HepG2 (cell line): ENCODE results near the gene GNAL. TPM values are rescaled to one million over a fixed set of nuclear protein-coding genes. Genes with fewer than 3 reads are reported as not detected.

Experiments used
- ATAC-seq: fragments of 200-7000 bp; cut with Tn5 transposase; 3 replicates; pipeline ENCODE4 v1.9.1; 2020; ENCODE audit warnings: mild to moderate bottlenecking, moderate library complexity
- BruUV-seq: library from RNA; stranded (reverse); fragments of 400-500 nt; replicated peaks from 2 replicates; lab custom pipeline; 2021; lab: Mats Ljungman, UMichigan
- CTCF ChIA-PET: fragments of 300-600 bp; formaldehyde crosslinking; extraction: SDS; loops from one replicate; lab custom pipeline; 2021; ENCODE audit warnings: low total read pairs, inconsistent platforms, low intra/inter-chr PET ratio; lab: Yijun Ruan, JAX
- POLR2A ChIA-PET: fragments of 350-600 bp; sonication (Branson Sonifier 250); formaldehyde crosslinking; loops from one replicate; lab custom pipeline; 2020; ENCODE audit warnings: antibody characterized with exemption, inconsistent platforms; lab: Yijun Ruan, JAX
- DNase-seq: peaks from one replicate; pipeline ENCODE4 v3.0.0-alpha.2; 2015; ENCODE audit warnings: low spot score
- FAIRE-seq: peaks from 3 replicates; lab custom pipeline; 2011; peaks lifted over from hg19 to GRCh38; lab: Jason Lieb, UNC
- H2AFZ ChIP-seq: one replicate; pipeline ENCODE4 v1.6.1; 2011; ENCODE audit warnings: low read length, inconsistent platforms
- H3K27ac ChIP-seq: fragments of 300-600 bp; 3 replicates; pipeline ENCODE4 v1.8.0; 2011; ENCODE audit warnings: mixed run types, mild to moderate bottlenecking, mixed read lengths, low read length, inconsistent platforms; ENCODE audit not compliant: insufficient read depth; ENCODE audit errors: extremely low read length
- H3K27me3 ChIP-seq, 2 experiments: fragments of 200-600 bp in 1 of 2; 2 replicates in 1 of 2; 3 replicates in 1 of 2; pipeline versions ENCODE4 v1.6.0 to v1.8.0; 2011; ENCODE audit warnings: low read length in 2 of 2, mild to moderate bottlenecking in 2 of 2, moderate library complexity in 2 of 2, inconsistent platforms in 1 of 2; ENCODE audit not compliant: insufficient read depth in 2 of 2, control insufficient read depth in 1 of 2
- H3K36me3 ChIP-seq, 2 experiments: fragments of 200-600 bp in 1 of 2; replicated peaks in 1 of 2; 2 replicates in 1 of 2; 3 replicates in 1 of 2; pipeline versions ENCODE4 v1.5.1 to v1.8.0; 2011; ENCODE audit warnings: low read length in 2 of 2, inconsistent platforms in 1 of 2; ENCODE audit not compliant: insufficient read depth in 2 of 2, control insufficient read depth in 1 of 2
- H3K4me1 ChIP-seq: 2 replicates; pipeline ENCODE4 v1.5.1; 2012; ENCODE audit warnings: low read length, inconsistent platforms; ENCODE audit not compliant: insufficient read depth
- H3K4me2 ChIP-seq: 2 replicates; pipeline ENCODE4 v1.6.0; 2011; ENCODE audit warnings: low read depth, low read length, inconsistent platforms
- H3K4me3 ChIP-seq, 3 experiments: fragments of 200-600 bp in 1 of 3; sonication (generic), shearing (Covaris generic) in 1 of 3; replicated peaks in 1 of 3; 2 replicates each; pipeline ENCODE4 v1.5.1; 2011 to 2016; ENCODE audit warnings: low read length in 3 of 3, inconsistent platforms in 2 of 3, low read depth in 2 of 3, mild to moderate bottlenecking in 2 of 3, control low read depth in 1 of 3, mixed read lengths in 1 of 3; ENCODE audit not compliant: insufficient read depth in 1 of 3
- H3K79me2 ChIP-seq: one replicate; pipeline ENCODE4 v1.6.1; 2011; ENCODE audit warnings: low read length, inconsistent platforms; ENCODE audit not compliant: insufficient read depth
- H3K9ac ChIP-seq: 2 replicates; pipeline ENCODE4 v1.6.0; 2011; ENCODE audit warnings: mild to moderate bottlenecking, low read depth, low read length, inconsistent platforms; ENCODE audit not compliant: insufficient read depth
- H3K9me3 ChIP-seq: 2 replicates; pipeline ENCODE4 v1.5.1; 2012; ENCODE audit warnings: mild to moderate bottlenecking, low read length
- H4K20me1 ChIP-seq: 2 replicates; pipeline ENCODE4 v1.6.0; 2011; ENCODE audit warnings: inconsistent platforms, mild to moderate bottlenecking, low read length, moderate library complexity; ENCODE audit not compliant: insufficient read depth
- ARNTL ChIP-seq: sonication (generic); formaldehyde crosslinking; IDR thresholded peaks from 2 replicates; pipeline ENCODE4 v1.4.0; 2020; ENCODE audit warnings: mild to moderate bottlenecking, missing genetic modification reagents
- CBX5 ChIP-seq: sonication (generic); formaldehyde crosslinking; IDR thresholded peaks from 2 replicates; pipeline ENCODE4 v1.4.0; 2020; ENCODE audit warnings: missing genetic modification reagents, borderline replicate concordance
- CEBPB ChIP-seq: IDR thresholded peaks from 2 replicates; pipeline ENCODE4 v1.6.1; 2011; ENCODE audit warnings: low read depth, low read length, improper control_type of control experiment, borderline replicate concordance
- ELK4 ChIP-seq: sonication (generic); formaldehyde crosslinking; IDR thresholded peaks from 2 replicates; pipeline ENCODE4 v1.9.0; 2021; ENCODE audit warnings: missing genetic modification reagents, borderline replicate concordance
- HINFP ChIP-seq: sonication (generic); formaldehyde crosslinking; IDR thresholded peaks from 2 replicates; pipeline ENCODE4 v1.4.0; 2020; ENCODE audit warnings: low read depth, mild to moderate bottlenecking, missing genetic modification reagents
- PAWR ChIP-seq: sonication (generic); formaldehyde crosslinking; IDR thresholded peaks from 2 replicates; pipeline ENCODE4 v1.4.0; 2020; ENCODE audit warnings: missing genetic modification reagents, mild to moderate bottlenecking, borderline replicate concordance
- PHB2 ChIP-seq: fragments of 450-650 bp; IDR thresholded peaks from 2 replicates; pipeline ENCODE4 v1.6.1; 2018; ENCODE audit not compliant: partially characterized antibody
- RAD21 ChIP-seq: fragments of 450-650 bp; formaldehyde crosslinking; IDR thresholded peaks from 2 replicates; pipeline ENCODE4 v1.5.0; 2020; ENCODE audit warnings: mild to moderate bottlenecking
- RAD51 ChIP-seq: fragments of 450-650 bp; IDR thresholded peaks from 2 replicates; pipeline ENCODE4 v1.6.1; 2016; ENCODE audit warnings: borderline replicate concordance
- RFX3 ChIP-seq: IDR thresholded peaks from 2 replicates; pipeline ENCODE4 v1.6.1; 2016; ENCODE audit warnings: missing biosample characterization, missing genetic modification reagents
- RFXANK ChIP-seq: IDR thresholded peaks from 2 replicates; pipeline ENCODE4 v1.6.1; 2016
- SAFB2 ChIP-seq: sonication (generic); formaldehyde crosslinking; IDR thresholded peaks from 2 replicates; pipeline ENCODE4 v1.5.1; 2020; ENCODE audit warnings: missing genetic modification reagents, low read depth, mild to moderate bottlenecking, borderline replicate concordance
- SALL1 ChIP-seq: sonication (generic); formaldehyde crosslinking; IDR thresholded peaks from 2 replicates; pipeline ENCODE4 v1.8.0; 2022; ENCODE audit warnings: mild to moderate bottlenecking, missing genetic modification reagents
- SNAPC2 ChIP-seq: sonication (generic); formaldehyde crosslinking; IDR thresholded peaks from 2 replicates; pipeline ENCODE4 v1.8.1; 2022; ENCODE audit warnings: mild to moderate bottlenecking, missing genetic modification reagents
- TFAP4 ChIP-seq: sonication (generic); IDR thresholded peaks from 2 replicates; pipeline ENCODE4 v1.6.1; 2016; ENCODE audit warnings: low read depth, borderline replicate concordance
- THYN1 ChIP-seq: sonication (generic); formaldehyde crosslinking; IDR thresholded peaks from 2 replicates; pipeline ENCODE4 v1.8.1; 2023; ENCODE audit warnings: low read depth, mild to moderate bottlenecking, moderate library complexity, missing genetic modification reagents, borderline replicate concordance
- TMF1 ChIP-seq: sonication (generic); formaldehyde crosslinking; IDR thresholded peaks from 2 replicates; pipeline ENCODE4 v1.8.1; 2022; ENCODE audit warnings: low read depth, missing genetic modification reagents
- ZNF136 ChIP-seq: sonication (generic); formaldehyde crosslinking; IDR thresholded peaks from 2 replicates; pipeline ENCODE4 v1.8.1; 2022; ENCODE audit warnings: low read depth, mild to moderate bottlenecking, moderate library complexity, missing genetic modification reagents
- ZNF143 ChIP-seq: sonication (generic); formaldehyde crosslinking; IDR thresholded peaks from 2 replicates; pipeline ENCODE4 v1.4.0; 2020; ENCODE audit warnings: missing genetic modification reagents
- ZNF354B ChIP-seq: sonication (generic); formaldehyde crosslinking; IDR thresholded peaks from 2 replicates; pipeline ENCODE4 v1.8.0; 2022; ENCODE audit warnings: mild to moderate bottlenecking, missing genetic modification reagents
- ZNF367 ChIP-seq: sonication (generic); formaldehyde crosslinking; IDR thresholded peaks from 2 replicates; pipeline ENCODE4 v1.4.0; 2020; ENCODE audit warnings: missing genetic modification reagents, borderline replicate concordance
- ZNF614 ChIP-seq: IDR thresholded peaks from 2 replicates; pipeline ENCODE4 v1.6.1; 2018; ENCODE audit warnings: missing biosample characterization, missing genetic modification reagents, inconsistent platforms, borderline replicate concordance
- ZNF674 ChIP-seq: sonication (generic); formaldehyde crosslinking; IDR thresholded peaks from 2 replicates; pipeline ENCODE4 v1.5.0; 2020; ENCODE audit warnings: low read depth, mild to moderate bottlenecking, missing genetic modification reagents
- ZNF792 ChIP-seq: IDR thresholded peaks from 2 replicates; pipeline ENCODE4 v1.6.1; 2016
- ZSCAN22 ChIP-seq: sonication (generic); formaldehyde crosslinking; IDR thresholded peaks from 2 replicates; pipeline ENCODE4 v1.4.0; 2020; ENCODE audit warnings: mild to moderate bottlenecking, missing genetic modification reagents
- WGBS: methylation state at CpG from one replicate; pipeline ENCODE4 v1.1.6; 2017; ENCODE audit warnings: low lambda C conversion rate; 5-methylcytosine and 5-hydroxymethylcytosine counted together
- in situ Hi-C: cut with HindIII; loops from 2 replicates; pipeline ENCODE4 v1.10.0; 2017; ENCODE audit warnings: low pct_unique_long_range_greater_than_20kb; ENCODE audit not compliant: extremely low pct_ligation_motif_present
- intact Hi-C: fragments of 100-400 bp; cut with micrococcal nuclease; formaldehyde crosslinking; loops from one replicate; pipeline ENCODE4 v1.10.0; 2022; ENCODE audit not compliant: unreplicated experiment
- polyA plus RNA-seq, 8 experiments: library from polyadenylated mRNA; depleted of rRNA in 3 of 8; stranded (reverse) in 7 of 8; unstranded in 1 of 8; fragments of >200 nt; fragmentation: Illumina TruSeq in 4 of 8; extraction: Trizol in 4 of 8; gene quantifications; 2 replicates each; pipeline versions ENCODE4 v1.2.1 to v1.2.3, GENCODE V29; 2011 to 2016; ENCODE audit warnings: low read depth in 4 of 8, missing spikeins in 1 of 8, mixed read lengths in 1 of 8; ENCODE audit not compliant: insufficient read depth in 1 of 8
- total RNA-seq, 5 experiments: library from RNA; depleted of rRNA; stranded (reverse); fragments of >200 nt; fragmentation: Illumina TruSeq; extraction: Trizol; gene quantifications; 2 replicates each; pipeline ENCODE4 v1.2.3, GENCODE V29; 2016; ENCODE audit warnings: low read depth in 1 of 5

GNAL gene
- total and polyA plus RNA-seq, 2 of the 13 experiments (the other 11 are each of a cell fraction or from before 2014, with no cell fraction given): 0.87 to 1.4 TPM

GRCh38 chr18:11733031-11733430 is 44.0 kb downstream of the GNAL start:
- 11% methylated on average over 6 of the region's 17 CpGs for WGBS
- in situ Hi-C loops: no loop called here
- H3K36me3 ChIP-seq: no peaks in the 10 kb centered on the region
- ChIA-PET POLR2A (no interaction called here), CTCF (interaction anchor here (0.7 to 1.9 kb wide), 4 partner anchors 9 to 306 kb away, joined by 4 to 14 read pairs (median 6); no protein-coding TSS in a partner anchor)
- H3K27ac ChIP-seq: no peak overlapping the region
- peak overlapping the region in 1 of 3 experiments; percentile 12; a peak in 1 of 6 replicates for H3K4me3 ChIP-seq
- FAIRE-seq (no peak), ATAC-seq (peak; percentile 98), DNase-seq (peak; percentile 32)
- H3K4me1 ChIP-seq: no peaks in the 10 kb centered on the region
- no peaks in the 10 kb centered on the region for H4K20me1 ChIP-seq
- intact Hi-C loops: loop anchor here (1.0 to 5.0 kb wide), 4 partner anchors 139 to 306 kb away; no protein-coding TSS in a partner anchor
- no TSS peak for BruUV-seq
- H3K9me3 ChIP-seq: no peaks in the 10 kb centered on the region
- no peaks in the 10 kb centered on the region for H3K79me2 ChIP-seq
- H3K4me2 ChIP-seq: peak overlapping the region; percentile 41
- no peak overlapping the region for H2AFZ ChIP-seq
- no peak overlapping the region for H3K9ac ChIP-seq
- peaks cover 0 to 9% of the 10 kb centered on the region in 2 experiments; a peak in 2 of 5 replicates for H3K27me3 ChIP-seq
- TF ChIP-seq ZNF792 (0 out of 2 replicates have a peak, but pooled peaks have one; percentile 37), ELK4 (CRISPR knock-in tag) (no peak), ZNF367 (no peak), ZSCAN22 (no peak), RAD21 (CRISPR knock-in tag) (peak; percentile 85), SALL1 (peak; percentile 31; the same call in 1 of the 2 replicates), ZNF136 (CRISPR knock-in tag) (no peak), SAFB2 (CRISPR knock-in tag) (no peak), ZNF354B (CRISPR knock-in tag) (no peak), CEBPB (no peak), THYN1 (CRISPR knock-in tag) (no peak), HINFP (0 out of 2 replicates have a peak, but pooled peaks have one; percentile 25), CBX5 (CRISPR knock-in tag) (0 out of 2 replicates have a peak, but pooled peaks have one; percentile 44), ARNTL (CRISPR knock-in tag) (no peak), ZNF614 (CRISPR knock-in tag) (0 out of 2 replicates have a peak, but pooled peaks have one; percentile 42), PAWR (no peak), RFX3 (CRISPR knock-in tag) (no peak), ZNF143 (CRISPR knock-in tag) (no peak), RFXANK (CRISPR knock-in tag) (no peak), PHB2 (no peak), SNAPC2 (CRISPR knock-in tag) (no peak), TFAP4 (no peak), TMF1 (CRISPR knock-in tag) (no peak), RAD51 (no peak), ZNF674 (CRISPR knock-in tag) (no peak)
